Measurements from ENCODE around the gene HSPD1. TPM values are rescaled to one million over a fixed set of nuclear protein-coding genes. Genes with fewer than 3 reads are reported as not detected.

The HSPD1 gene
- total and polyA plus RNA-seq, 2 of the 13 experiments (the other 11 are each of a cell fraction or from before 2014, with no cell fraction given) = 685 to 2,610 TPM

- TF ChIP-seq ZNF800 (CRISPR knock-in tag; IDR thresholded peaks at IDR 0.05) (0 out of 2 replicates have a peak, but pooled peaks have one; percentile 22), HHEX (CRISPR knock-in tag; IDR thresholded peaks at IDR 0.05) (0 out of 2 replicates have a peak, but pooled peaks have one; percentile 4), STAG1 (CRISPR knock-in tag; IDR thresholded peaks at IDR 0.05) (no peak), ZNF484 (CRISPR knock-in tag; IDR thresholded peaks at IDR 0.05; ENCODE audit: borderline replicate concordance, low read depth) (no peak), CENPX (CRISPR knock-in tag; IDR thresholded peaks at IDR 0.05) (no peak), ZNF501 (CRISPR knock-in tag; IDR thresholded peaks at IDR 0.05) (no peak), ZSCAN21 (CRISPR knock-in tag; IDR thresholded peaks at IDR 0.05; ENCODE audit: borderline replicate concordance) (no peak; the same call in 1 of the 2 replicates), PRMT3 (CRISPR knock-in tag; IDR thresholded peaks at IDR 0.05; ENCODE audit: borderline replicate concordance, low read depth) (no peak), TARDBP (CRISPR knock-in tag; IDR thresholded peaks at IDR 0.05) (no peak), PRDM15 (CRISPR knock-in tag; IDR thresholded peaks at IDR 0.05) (no peak), ZNF337 (CRISPR knock-in tag; IDR thresholded peaks at IDR 0.05; ENCODE audit: borderline replicate concordance, low read depth) (no peak), ZNF333 (CRISPR knock-in tag; IDR thresholded peaks at IDR 0.05; ENCODE audit: borderline replicate concordance) (no peak), SYNCRIP (IDR thresholded peaks at IDR 0.05; ENCODE audit: insufficient read depth, low read depth, low read length) (no peak), SETDB1 (CRISPR knock-in tag; IDR thresholded peaks at IDR 0.05; ENCODE audit: borderline replicate concordance) (no peak), MAFF (IDR thresholded peaks at IDR 0.05; ENCODE audit: low read depth, low read length) (no peak)
- TF ChIP-seq, protein P1, sequence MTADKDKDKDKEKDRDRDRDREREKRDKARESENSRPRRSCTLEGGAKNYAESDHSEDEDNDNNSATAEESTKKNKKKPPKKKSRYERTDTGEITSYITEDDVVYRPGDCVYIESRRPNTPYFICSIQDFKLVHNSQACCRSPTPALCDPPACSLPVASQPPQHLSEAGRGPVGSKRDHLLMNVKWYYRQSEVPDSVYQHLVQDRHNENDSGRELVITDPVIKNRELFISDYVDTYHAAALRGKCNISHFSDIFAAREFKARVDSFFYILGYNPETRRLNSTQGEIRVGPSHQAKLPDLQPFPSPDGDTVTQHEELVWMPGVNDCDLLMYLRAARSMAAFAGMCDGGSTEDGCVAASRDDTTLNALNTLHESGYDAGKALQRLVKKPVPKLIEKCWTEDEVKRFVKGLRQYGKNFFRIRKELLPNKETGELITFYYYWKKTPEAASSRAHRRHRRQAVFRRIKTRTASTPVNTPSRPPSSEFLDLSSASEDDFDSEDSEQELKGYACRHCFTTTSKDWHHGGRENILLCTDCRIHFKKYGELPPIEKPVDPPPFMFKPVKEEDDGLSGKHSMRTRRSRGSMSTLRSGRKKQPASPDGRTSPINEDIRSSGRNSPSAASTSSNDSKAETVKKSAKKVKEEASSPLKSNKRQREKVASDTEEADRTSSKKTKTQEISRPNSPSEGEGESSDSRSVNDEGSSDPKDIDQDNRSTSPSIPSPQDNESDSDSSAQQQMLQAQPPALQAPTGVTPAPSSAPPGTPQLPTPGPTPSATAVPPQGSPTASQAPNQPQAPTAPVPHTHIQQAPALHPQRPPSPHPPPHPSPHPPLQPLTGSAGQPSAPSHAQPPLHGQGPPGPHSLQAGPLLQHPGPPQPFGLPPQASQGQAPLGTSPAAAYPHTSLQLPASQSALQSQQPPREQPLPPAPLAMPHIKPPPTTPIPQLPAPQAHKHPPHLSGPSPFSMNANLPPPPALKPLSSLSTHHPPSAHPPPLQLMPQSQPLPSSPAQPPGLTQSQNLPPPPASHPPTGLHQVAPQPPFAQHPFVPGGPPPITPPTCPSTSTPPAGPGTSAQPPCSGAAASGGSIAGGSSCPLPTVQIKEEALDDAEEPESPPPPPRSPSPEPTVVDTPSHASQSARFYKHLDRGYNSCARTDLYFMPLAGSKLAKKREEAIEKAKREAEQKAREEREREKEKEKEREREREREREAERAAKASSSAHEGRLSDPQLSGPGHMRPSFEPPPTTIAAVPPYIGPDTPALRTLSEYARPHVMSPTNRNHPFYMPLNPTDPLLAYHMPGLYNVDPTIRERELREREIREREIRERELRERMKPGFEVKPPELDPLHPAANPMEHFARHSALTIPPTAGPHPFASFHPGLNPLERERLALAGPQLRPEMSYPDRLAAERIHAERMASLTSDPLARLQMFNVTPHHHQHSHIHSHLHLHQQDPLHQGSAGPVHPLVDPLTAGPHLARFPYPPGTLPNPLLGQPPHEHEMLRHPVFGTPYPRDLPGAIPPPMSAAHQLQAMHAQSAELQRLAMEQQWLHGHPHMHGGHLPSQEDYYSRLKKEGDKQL (CRISPR knock-in tag; IDR thresholded peaks at IDR 0.05; ENCODE audit: low read depth) = no peak
- TF ChIP-seq, protein P2, sequence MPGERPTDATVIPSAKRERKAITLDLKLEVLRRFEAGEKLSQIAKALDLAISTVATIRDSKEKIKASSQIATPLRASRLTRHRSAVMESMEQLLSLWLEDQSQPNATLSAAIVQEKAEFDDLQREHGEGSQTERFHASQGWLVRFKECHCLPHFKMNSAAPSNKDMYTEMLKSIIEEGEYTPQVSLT (CRISPR knock-in tag; IDR thresholded peaks at IDR 0.05; ENCODE audit: borderline replicate concordance, low read depth) = 0 out of 2 replicates have a peak, but pooled peaks have one; percentile 86
- TF ChIP-seq, protein P3, sequence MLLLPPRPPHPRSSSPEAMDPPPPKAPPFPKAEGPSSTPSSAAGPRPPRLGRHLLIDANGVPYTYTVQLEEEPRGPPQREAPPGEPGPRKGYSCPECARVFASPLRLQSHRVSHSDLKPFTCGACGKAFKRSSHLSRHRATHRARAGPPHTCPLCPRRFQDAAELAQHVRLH (CRISPR knock-in tag; IDR thresholded peaks at IDR 0.05; ENCODE audit: borderline replicate concordance, low read depth) = peak; percentile 3; the same call in 1 of the 2 replicates
These were observed 45.7 kb downstream of the HSPD1 start (continued) for GRCh38 chr2:197453914-197454398.
